H9 (cell line): ENCODE measurements around the gene GDPGP1. TPM values are rescaled to one million over a fixed set of nuclear protein-coding genes. Genes with fewer than 3 reads are reported as not detected.

Source experiments
- DNase-seq: peaks from one replicate; pipeline ENCODE4 v3.0.0-alpha.2; 2017
- H2AFZ ChIP-seq: one replicate; pipeline ENCODE4 v1.6.1; 2013; ENCODE audit warnings: mild to moderate bottlenecking, low read length, control low read depth, moderate library complexity
- H2AK5ac ChIP-seq: 2 replicates; pipeline ENCODE4 v1.6.1; 2013; ENCODE audit warnings: low read length, control low read depth, mixed read lengths; ENCODE audit not compliant: insufficient read length
- H2BK120ac ChIP-seq: one replicate; pipeline ENCODE4 v1.6.1; 2013; ENCODE audit warnings: low read depth, mild to moderate bottlenecking, low read length, control low read depth, inconsistent platforms; ENCODE audit not compliant: poor library complexity, severe bottlenecking
- H2BK12ac ChIP-seq: 2 replicates; pipeline ENCODE4 v1.6.1; 2013; ENCODE audit warnings: low read length, control low read depth, mixed read lengths, low read depth; ENCODE audit not compliant: insufficient read length
- H2BK15ac ChIP-seq: 2 replicates; pipeline ENCODE4 v1.6.1; 2013; ENCODE audit warnings: low read depth, low read length, control low read depth
- H2BK20ac ChIP-seq: one replicate; pipeline ENCODE4 v1.6.1; 2013; ENCODE audit warnings: low read depth, mild to moderate bottlenecking, low read length, control low read depth, inconsistent platforms; ENCODE audit not compliant: poor library complexity, severe bottlenecking
- H2BK5ac ChIP-seq: 2 replicates; pipeline ENCODE4 v1.6.1; 2013; ENCODE audit warnings: low read length, control low read depth, mixed read lengths; ENCODE audit not compliant: insufficient read length
- H3K14ac ChIP-seq: 2 replicates; pipeline ENCODE4 v1.6.1; 2013; ENCODE audit warnings: low read length, control low read depth; ENCODE audit not compliant: insufficient read depth
- H3K18ac ChIP-seq: 2 replicates; pipeline ENCODE4 v1.6.1; 2013; ENCODE audit warnings: low read depth, mild to moderate bottlenecking, mixed read lengths, low read length, control low read depth; ENCODE audit not compliant: insufficient read length
- H3K23ac ChIP-seq: 2 replicates; pipeline ENCODE4 v1.6.1; 2013; ENCODE audit warnings: low read length, control low read depth, mixed read lengths, low read depth; ENCODE audit not compliant: insufficient read length
- H3K23me2 ChIP-seq: 2 replicates; pipeline ENCODE4 v1.6.1; 2013; ENCODE audit warnings: low read depth, mild to moderate bottlenecking, mixed read lengths, low read length, control low read depth; ENCODE audit not compliant: insufficient read length, poor library complexity, severe bottlenecking
- H3K27ac ChIP-seq: 2 replicates; pipeline ENCODE4 v1.5.1; 2013; ENCODE audit warnings: low read length, control low read depth, mixed read lengths, low read depth; ENCODE audit not compliant: insufficient read length
- H3K27me3 ChIP-seq: 2 replicates; pipeline ENCODE4 v1.6.1; 2013; ENCODE audit warnings: low read length, control low read depth, inconsistent platforms; ENCODE audit not compliant: insufficient read depth
- H3K4ac ChIP-seq: 2 replicates; pipeline ENCODE4 v1.6.1; 2013; ENCODE audit warnings: low read depth, mild to moderate bottlenecking, control low read depth, inconsistent platforms, low read length, moderate library complexity
- H3K4me1 ChIP-seq: 2 replicates; pipeline ENCODE4 v1.6.1; 2013; ENCODE audit warnings: low read length, control low read depth, inconsistent platforms; ENCODE audit not compliant: insufficient read depth
- H3K4me2 ChIP-seq: 2 replicates; pipeline ENCODE4 v1.6.1; 2013; ENCODE audit warnings: low read length, control low read depth, mixed read lengths; ENCODE audit not compliant: insufficient read length, insufficient read depth
- H3K56ac ChIP-seq: 2 replicates; pipeline ENCODE4 v1.6.1; 2013; ENCODE audit warnings: low read depth, mild to moderate bottlenecking, mixed read lengths, low read length, control low read depth; ENCODE audit not compliant: insufficient read length
- H3K79me1 ChIP-seq: 2 replicates; pipeline ENCODE4 v1.6.1; 2013; ENCODE audit warnings: low read depth, mild to moderate bottlenecking, moderate library complexity, low read length, control low read depth, inconsistent platforms; ENCODE audit not compliant: insufficient read depth, poor library complexity, severe bottlenecking
- H3K79me2 ChIP-seq: 2 replicates; pipeline ENCODE4 v1.6.1; 2013; ENCODE audit warnings: low read length, control low read depth, inconsistent platforms; ENCODE audit not compliant: insufficient read depth
- H3K9ac ChIP-seq: 2 replicates; pipeline ENCODE4 v1.6.1; 2013; ENCODE audit warnings: low read length, control low read depth, mixed read lengths; ENCODE audit not compliant: insufficient read length; ENCODE audit errors: extremely low read depth
- H3K9me3 ChIP-seq: one replicate; pipeline ENCODE4 v1.6.1; 2013; ENCODE audit warnings: low read depth, low read length, inconsistent platforms; ENCODE audit not compliant: control insufficient read depth
- H3T11ph ChIP-seq: one replicate; pipeline ENCODE4 v1.6.1; 2013; ENCODE audit warnings: mild to moderate bottlenecking, low read length, control low read depth, inconsistent platforms
- H4K20me1 ChIP-seq: one replicate; pipeline ENCODE4 v1.6.1; 2013; ENCODE audit not compliant: control insufficient read depth, insufficient read length, insufficient read depth
- H4K5ac ChIP-seq: 2 replicates; pipeline ENCODE4 v1.6.1; 2013; ENCODE audit warnings: low read depth, mild to moderate bottlenecking, mixed read lengths, low read length, control low read depth; ENCODE audit not compliant: insufficient read length
- H4K8ac ChIP-seq: replicated peaks from 2 replicates; pipeline ENCODE4 v1.6.1; 2013; ENCODE audit warnings: low read length, control low read depth, mixed read lengths, low read depth; ENCODE audit not compliant: insufficient read length
- H4K91ac ChIP-seq: 2 replicates; pipeline ENCODE4 v1.6.1; 2013; ENCODE audit warnings: low read depth, mild to moderate bottlenecking, moderate library complexity, mixed read lengths, low read length, control low read depth; ENCODE audit not compliant: insufficient read length
- H3K27ac Mint-ChIP-seq, 3 experiments: 2 replicates in 2 of 3; 3 replicates in 1 of 3; pipeline ENCODE4 v1.8.0; 2020 to 2021; ENCODE audit warnings: mixed read lengths in 3 of 3, mild to moderate bottlenecking in 1 of 3, moderate library complexity in 1 of 3
- H3K27me3 Mint-ChIP-seq: 2 replicates; pipeline ENCODE4 v1.8.0; 2021; ENCODE audit warnings: low read depth, mild to moderate bottlenecking, moderate library complexity, mixed read lengths
- H3K36me3 Mint-ChIP-seq, 3 experiments: 2 replicates in 2 of 3; 3 replicates in 1 of 3; pipeline ENCODE4 v1.8.0; 2020 to 2021; ENCODE audit warnings: low read depth in 3 of 3, mixed read lengths in 3 of 3; ENCODE audit not compliant: insufficient read depth in 1 of 3
- H3K4me1 Mint-ChIP-seq, 2 experiments: 2 replicates each; pipeline ENCODE4 v1.8.0; 2020; ENCODE audit warnings: mixed read lengths in 2 of 2
- H3K4me3 Mint-ChIP-seq, 2 experiments: 2 replicates in 1 of 2; 3 replicates in 1 of 2; pipeline ENCODE4 v1.8.0; 2020 to 2021; ENCODE audit warnings: mild to moderate bottlenecking in 2 of 2, mixed read lengths in 2 of 2, moderate library complexity in 1 of 2
- H3K9me3 Mint-ChIP-seq, 2 experiments: 2 replicates in 1 of 2; 3 replicates in 1 of 2; pipeline ENCODE4 v1.8.0; 2020; ENCODE audit warnings: mild to moderate bottlenecking in 2 of 2, mixed read lengths in 2 of 2, moderate library complexity in 1 of 2
- WGBS: extraction: QIAGEN DNeasy Blood & Tissue Kit; methylation state at CpG from one replicate; pipeline ENCODE4 v1.1.7; 2013; ENCODE audit warnings: missing lambda C conversion rate, low lambda C conversion rate, mixed read lengths; ENCODE audit not compliant: insufficient read length; ENCODE audit errors: extremely low coverage; 5-methylcytosine and 5-hydroxymethylcytosine counted together
- total RNA-seq: library from RNA; stranded (reverse); gene quantifications from 2 replicates; pipeline ENCODE4 v1.2.1, GENCODE V29; 2021
- TF ChIP-seq, protein P1 (sequence below): fragments of 200-600 bp; sonication (generic); conservative IDR thresholded peaks from 3 replicates; pipeline ENCODE4 v1.8.0; 2021; ENCODE audit warnings: antibody characterized with exemption, mild to moderate bottlenecking

The GDPGP1 gene
- total RNA-seq, 1 experiment from 2014 or later, result 6.7 TPM

DNA sequence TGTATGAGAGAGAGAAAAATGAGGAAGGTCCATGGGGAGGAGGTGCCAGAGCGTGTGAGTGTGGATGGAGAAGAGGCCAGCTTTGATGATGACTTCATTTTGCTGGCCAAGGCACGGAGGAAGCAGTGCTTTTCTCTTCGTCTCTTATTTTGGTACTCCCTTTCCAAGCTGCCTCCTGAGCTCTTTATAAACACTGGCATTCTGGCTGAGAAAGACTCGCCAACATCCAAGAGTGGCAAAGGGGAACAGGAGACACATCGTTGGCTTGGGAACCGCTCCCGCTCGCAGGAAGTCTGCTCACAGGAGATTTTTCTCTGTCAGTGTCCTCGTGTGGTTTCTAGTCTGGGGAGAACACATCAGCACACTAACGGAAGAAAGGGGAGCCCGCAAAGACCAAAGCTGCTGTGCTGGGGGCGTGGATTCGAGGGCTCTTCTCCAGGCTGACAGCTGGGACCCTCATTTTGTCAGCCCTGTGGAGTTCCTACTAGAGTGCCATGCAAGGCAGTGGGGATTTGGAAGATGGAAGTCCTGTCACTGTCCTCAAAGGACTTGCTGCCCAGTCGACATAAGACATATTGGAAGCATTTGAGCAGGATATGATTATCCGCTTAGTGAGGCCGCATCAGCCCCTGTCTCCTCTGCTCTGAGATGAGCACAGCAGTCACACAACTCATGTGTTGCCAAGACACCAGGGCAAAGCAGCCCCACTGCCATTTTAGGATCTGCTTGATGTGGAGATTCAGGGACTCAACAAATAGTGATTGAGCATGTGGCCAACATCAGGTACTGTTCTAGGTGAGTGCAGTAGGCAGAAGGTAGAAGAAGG is 40.8 kb upstream of the GDPGP1 start:
- no peak overlapping the region for H2BK12ac ChIP-seq
- TF ChIP-seq, protein P1, sequence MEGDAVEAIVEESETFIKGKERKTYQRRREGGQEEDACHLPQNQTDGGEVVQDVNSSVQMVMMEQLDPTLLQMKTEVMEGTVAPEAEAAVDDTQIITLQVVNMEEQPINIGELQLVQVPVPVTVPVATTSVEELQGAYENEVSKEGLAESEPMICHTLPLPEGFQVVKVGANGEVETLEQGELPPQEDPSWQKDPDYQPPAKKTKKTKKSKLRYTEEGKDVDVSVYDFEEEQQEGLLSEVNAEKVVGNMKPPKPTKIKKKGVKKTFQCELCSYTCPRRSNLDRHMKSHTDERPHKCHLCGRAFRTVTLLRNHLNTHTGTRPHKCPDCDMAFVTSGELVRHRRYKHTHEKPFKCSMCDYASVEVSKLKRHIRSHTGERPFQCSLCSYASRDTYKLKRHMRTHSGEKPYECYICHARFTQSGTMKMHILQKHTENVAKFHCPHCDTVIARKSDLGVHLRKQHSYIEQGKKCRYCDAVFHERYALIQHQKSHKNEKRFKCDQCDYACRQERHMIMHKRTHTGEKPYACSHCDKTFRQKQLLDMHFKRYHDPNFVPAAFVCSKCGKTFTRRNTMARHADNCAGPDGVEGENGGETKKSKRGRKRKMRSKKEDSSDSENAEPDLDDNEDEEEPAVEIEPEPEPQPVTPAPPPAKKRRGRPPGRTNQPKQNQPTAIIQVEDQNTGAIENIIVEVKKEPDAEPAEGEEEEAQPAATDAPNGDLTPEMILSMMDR, result no peak
- no peaks in the 10 kb centered on the region; a peak in 1 of 5 replicates for H3K9me3 Mint-ChIP-seq
- no peaks in the 10 kb centered on the region for H4K20me1 ChIP-seq
- no peak overlapping the region for H4K5ac ChIP-seq
- no peak overlapping the region for H2BK15ac ChIP-seq
- H3K27ac ChIP-seq, result no peak overlapping the region
- H3K79me2 ChIP-seq, result no peaks in the 10 kb centered on the region
- no peak overlapping the region for H3K4me2 ChIP-seq
- H4K91ac ChIP-seq, result no peak overlapping the region
- H4K8ac ChIP-seq, result no peak overlapping the region
- no peaks in the 10 kb centered on the region for H3K4me1 ChIP-seq
- no peaks in the 10 kb centered on the region for H3K27me3 Mint-ChIP-seq
- no peak overlapping the region for H2AK5ac ChIP-seq
- no peaks in the 10 kb centered on the region for H3K79me1 ChIP-seq
- no peak overlapping the region for H3K4ac ChIP-seq
- H3K14ac ChIP-seq, result no peak overlapping the region
- no peak overlapping the region for H3K23ac ChIP-seq
- H3K9me3 ChIP-seq, result no peaks in the 10 kb centered on the region
- no peak overlapping the region for H3K18ac ChIP-seq
- H3K4me3 Mint-ChIP-seq, result no peak overlapping the region
- no peak overlapping the region for H2BK120ac ChIP-seq
- no peak overlapping the region for H2AFZ ChIP-seq
- no peak for DNase-seq
- H3K27ac Mint-ChIP-seq, result peak overlapping the region in 1 of 3 experiments; percentile 13; a peak in 2 of 7 replicates
- peaks cover 4 to 10% of the 10 kb centered on the region in 2 experiments for H3K4me1 Mint-ChIP-seq
- H2BK5ac ChIP-seq, result no peak overlapping the region
- H3K27me3 ChIP-seq, result no peaks in the 10 kb centered on the region
- no peak overlapping the region for H3T11ph ChIP-seq
- no peaks in the 10 kb centered on the region for H3K23me2 ChIP-seq
- no peak overlapping the region for H2BK20ac ChIP-seq
- no CpG with 5 or more reads among the region's 16 CpGs for WGBS
- H3K36me3 Mint-ChIP-seq, result no peaks in the 10 kb centered on the region; a peak in 2 of 7 replicates
- no peak overlapping the region for H3K56ac ChIP-seq
- no peak overlapping the region for H3K9ac ChIP-seq
